Esophagus muscularis mucosa (tissue), 3 donors: ENCODE results near the gene MTUS2.

Experiments used
- CTCF ChIP-seq, 3 experiments: fragments of 200-600 bp in 2 of 3; fragments of 450-650 bp in 1 of 3; sonication (generic) in 2 of 3; IDR thresholded peaks; one replicate each; pipeline ENCODE4 v1.5.1; 2017 to 2019; ENCODE audit warnings: antibody characterized with exemption in 3 of 3, mild to moderate bottlenecking in 2 of 3, moderate library complexity in 1 of 3
- POLR2A ChIP-seq: fragments of 450-650 bp; IDR thresholded peaks from one replicate; pipeline ENCODE4 v1.6.1; 2017; ENCODE audit warnings: antibody characterized with exemption, moderate library complexity, mild to moderate bottlenecking, low read depth

- no peak for TF ChIP-seq POLR2A
- no peak for TF ChIP-seq CTCF (IDR thresholded peaks at IDR 0.05)
These were observed 607.8 kb downstream of the MTUS2 start for GRCh38 chr13:29427937-29428309.
